ENCODE data around the gene TBC1D14.
"Not testable (repeated sequence)": the region's sequence is repeated elsewhere in the genome, so short reads cannot be mapped to it uniquely, and the experiment has no call there.

TBC1D14 gene

GRCh38 chr4:7070729-7071511 is 161.3 kb downstream of the TBC1D14 start:
- DNase-seq: peak; percentile 78

GRCh38 chr4:7073059-7073458 is 163.4 kb downstream of the TBC1D14 start:
- DNase-seq: no peak

GRCh38 chr4:7073526-7074390 is 164.1 kb downstream of the TBC1D14 start:
- DNase-seq: no peak

- no peak for DNase-seq
These were observed 164.8 kb downstream of the TBC1D14 start for GRCh38 chr4:7074426-7074825.

GRCh38 chr4:7075962-7076695 is 166.5 kb downstream of the TBC1D14 start:
- DNase-seq: no peak

- DNase-seq: no peak
These were observed 167.1 kb downstream of the TBC1D14 start for GRCh38 chr4:7076696-7077082.

- no peak for DNase-seq
These were observed 167.7 kb downstream of the TBC1D14 start for GRCh38 chr4:7077371-7077770.

GRCh38 chr4:7078025-7078424 is 168.4 kb downstream of the TBC1D14 start:
- DNase-seq: no peak

- DNase-seq: not testable (repeated sequence)
These were observed 169.9 kb downstream of the TBC1D14 start for GRCh38 chr4:7079483-7079882.

- DNase-seq: not testable (repeated sequence)
These were observed 170.3 kb downstream of the TBC1D14 start for GRCh38 chr4:7079909-7080308.
